ENCODE data around the gene UTS2.

DNA sequence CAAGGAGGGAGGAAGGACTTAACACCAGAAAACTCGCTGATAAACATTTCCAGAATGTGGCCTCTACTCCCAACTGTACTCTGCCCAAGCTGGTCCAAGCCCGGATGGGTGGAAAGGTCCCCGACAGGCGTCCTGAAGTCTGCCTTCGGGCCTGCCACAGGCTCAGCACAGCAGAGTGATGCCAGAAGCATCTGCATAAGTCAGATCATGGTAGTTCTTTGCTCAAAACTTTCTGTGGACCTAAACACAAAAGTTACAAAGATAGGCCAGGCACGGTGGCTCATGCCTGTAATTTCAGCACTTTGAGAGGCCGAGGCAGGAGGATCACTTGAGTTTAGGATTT is 790 bp upstream of the UTS2 start:
- TF ChIP-seq, protein P1, sequence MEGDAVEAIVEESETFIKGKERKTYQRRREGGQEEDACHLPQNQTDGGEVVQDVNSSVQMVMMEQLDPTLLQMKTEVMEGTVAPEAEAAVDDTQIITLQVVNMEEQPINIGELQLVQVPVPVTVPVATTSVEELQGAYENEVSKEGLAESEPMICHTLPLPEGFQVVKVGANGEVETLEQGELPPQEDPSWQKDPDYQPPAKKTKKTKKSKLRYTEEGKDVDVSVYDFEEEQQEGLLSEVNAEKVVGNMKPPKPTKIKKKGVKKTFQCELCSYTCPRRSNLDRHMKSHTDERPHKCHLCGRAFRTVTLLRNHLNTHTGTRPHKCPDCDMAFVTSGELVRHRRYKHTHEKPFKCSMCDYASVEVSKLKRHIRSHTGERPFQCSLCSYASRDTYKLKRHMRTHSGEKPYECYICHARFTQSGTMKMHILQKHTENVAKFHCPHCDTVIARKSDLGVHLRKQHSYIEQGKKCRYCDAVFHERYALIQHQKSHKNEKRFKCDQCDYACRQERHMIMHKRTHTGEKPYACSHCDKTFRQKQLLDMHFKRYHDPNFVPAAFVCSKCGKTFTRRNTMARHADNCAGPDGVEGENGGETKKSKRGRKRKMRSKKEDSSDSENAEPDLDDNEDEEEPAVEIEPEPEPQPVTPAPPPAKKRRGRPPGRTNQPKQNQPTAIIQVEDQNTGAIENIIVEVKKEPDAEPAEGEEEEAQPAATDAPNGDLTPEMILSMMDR (IDR thresholded peaks at IDR 0.05): no peak
- TF ChIP-seq POLR2A (IDR thresholded peaks at IDR 0.05): no peak
